DMS114 treated with DMSO at 0.1 percent for 48 hours (cell line): ENCODE data around the gene C19orf12.

Source experiments
- DNase-seq: peaks from one replicate; lab custom pipeline; 2025; ENCODE audit not compliant: unreplicated experiment; lab: John Stamatoyannopoulos, UW

The C19orf12 gene

DNA sequence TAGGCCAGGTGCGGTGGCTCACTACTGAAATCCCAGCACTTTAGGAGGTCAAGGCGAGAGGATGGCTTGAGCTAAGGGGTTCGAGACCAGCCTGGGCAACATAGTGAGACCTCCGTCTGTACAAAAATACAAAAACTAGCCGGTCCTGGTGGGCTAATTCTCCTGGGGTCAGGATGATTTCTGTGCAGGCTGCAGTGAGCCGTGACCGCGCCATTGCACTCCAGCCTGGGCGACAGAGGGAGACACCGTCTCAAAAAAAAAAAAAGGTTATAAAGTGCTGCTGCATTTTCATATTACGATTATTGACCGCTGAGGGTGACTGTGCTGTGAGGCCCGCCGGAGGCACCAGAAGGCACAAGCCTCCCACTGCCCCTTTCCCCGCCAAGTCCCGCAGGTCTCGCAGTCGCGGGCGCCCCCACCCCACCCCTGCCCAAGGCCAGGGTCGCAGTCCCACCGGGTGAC lies 50.3 kb downstream of the C19orf12 start:
- DNase-seq = no peak

DNA sequence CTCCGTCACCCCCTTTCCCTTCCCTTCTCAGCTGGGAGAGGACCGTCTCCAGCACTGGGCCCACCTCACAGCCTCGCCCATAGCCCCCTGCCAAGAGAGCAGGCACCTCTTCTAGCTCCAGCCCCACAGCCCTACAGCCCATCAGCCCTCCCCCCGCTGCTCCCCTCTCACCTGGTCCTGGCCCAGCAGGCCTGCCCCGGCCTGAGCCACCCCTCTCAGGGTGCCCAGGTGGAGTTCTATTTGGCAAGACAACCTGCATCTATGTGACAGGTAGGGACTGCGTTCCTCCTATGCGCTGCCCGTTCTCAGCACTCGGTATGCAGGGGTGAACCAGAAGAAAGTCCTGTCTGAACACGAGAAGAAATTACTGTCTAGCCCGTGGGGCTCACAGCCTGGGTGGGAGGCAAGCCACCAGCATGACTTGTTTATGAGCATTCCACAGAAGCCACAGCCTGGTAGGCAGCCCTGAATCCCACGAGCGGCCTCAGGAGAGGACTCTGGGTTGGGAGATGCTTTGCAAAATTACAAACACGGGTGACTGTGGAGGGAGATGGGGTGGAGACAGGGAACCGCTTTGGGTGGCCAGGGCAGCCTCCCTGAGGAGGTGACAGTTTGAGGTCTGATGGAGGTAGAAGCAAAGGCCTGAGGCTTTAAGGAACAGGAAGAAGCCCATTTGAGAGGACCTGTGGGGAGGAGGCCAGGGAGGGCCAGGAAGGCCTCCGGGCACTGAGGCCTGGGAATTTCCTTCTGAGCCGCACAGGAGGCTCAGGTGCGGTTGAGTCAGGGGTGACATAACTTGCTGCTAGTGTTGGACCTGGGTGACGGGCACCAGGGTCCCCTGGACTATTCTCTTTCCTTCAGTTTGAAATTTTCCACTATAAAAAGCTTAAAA lies 51.0 kb downstream of the C19orf12 start:
- no peak for DNase-seq

GRCh38 chr19:29662604-29663404 lies 52.3 kb downstream of the C19orf12 start:
- DNase-seq = no peak

DNA sequence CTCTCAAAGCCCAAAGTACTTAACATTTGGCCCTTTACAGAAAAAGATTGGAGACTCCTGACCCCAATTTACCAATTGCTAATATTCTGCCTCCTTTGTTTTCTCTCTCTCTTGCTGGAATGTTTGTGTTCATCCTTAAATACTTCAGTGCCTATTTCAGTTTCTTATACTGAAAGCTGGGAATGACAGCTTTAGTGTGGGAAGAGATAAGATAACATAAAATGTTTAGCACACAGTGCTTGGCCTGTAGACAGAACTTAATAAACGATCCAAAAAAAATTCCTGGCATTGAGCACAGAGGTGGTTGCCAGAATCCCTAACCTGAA lies 52.8 kb downstream of the C19orf12 start:
- no peak for DNase-seq

DNA sequence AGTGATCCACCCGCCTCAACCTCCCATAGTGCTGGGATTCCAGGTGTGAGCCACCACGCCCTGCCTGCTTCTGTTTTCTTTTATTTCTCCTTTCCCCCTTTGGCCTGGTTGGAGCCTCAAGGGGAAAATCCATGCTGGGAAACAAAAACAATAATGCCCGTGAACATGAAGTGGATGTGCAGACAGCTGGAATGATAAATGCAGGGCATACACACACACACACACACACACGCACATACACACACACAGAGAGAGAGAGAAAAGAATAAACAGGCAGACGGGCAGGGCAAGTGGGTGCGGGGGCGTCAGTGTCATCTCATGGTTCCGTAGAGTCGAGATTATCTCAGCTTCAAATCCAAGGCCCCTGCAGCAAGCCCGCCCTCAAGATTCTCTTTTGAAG lies 54.2 kb downstream of the C19orf12 start:
- no peak for DNase-seq

DNA sequence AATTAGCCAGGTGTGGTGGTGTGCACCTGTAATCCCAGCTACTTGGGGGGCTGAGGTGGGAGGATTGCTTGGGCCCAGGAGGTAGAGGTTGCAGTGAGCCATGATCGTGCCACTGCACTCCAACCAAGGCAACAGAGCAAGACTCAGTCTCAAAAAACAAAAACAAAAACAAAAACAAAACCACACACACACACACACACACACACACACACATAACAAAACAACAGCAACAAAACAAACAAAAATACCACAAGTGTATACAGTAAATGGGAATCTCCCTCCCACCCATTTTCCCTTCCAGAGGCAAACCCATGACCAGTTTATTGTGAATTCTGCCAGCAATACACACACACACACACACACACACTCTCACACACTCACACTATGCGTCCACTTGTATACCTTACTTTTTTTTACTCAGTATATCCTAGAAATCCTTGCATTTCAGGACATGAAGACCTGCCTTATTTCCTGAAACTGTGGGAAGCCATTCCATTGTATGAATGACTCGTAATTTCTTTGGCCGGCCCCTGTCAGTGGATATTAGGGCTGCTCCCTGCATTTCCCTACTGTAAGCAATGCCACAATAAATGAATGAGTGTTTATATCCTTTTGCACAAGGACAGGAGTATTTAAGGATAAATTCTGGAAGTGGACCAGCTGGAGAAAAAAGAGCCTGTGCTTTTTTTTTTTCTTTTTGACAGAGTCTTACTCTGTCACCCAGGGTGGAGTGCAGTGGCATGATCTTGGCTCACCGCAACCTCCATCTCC lies 56.7 kb downstream of the C19orf12 start:
- no peak for DNase-seq

- no peak for DNase-seq
These were observed 59.3 kb downstream of the C19orf12 start for GRCh38 chr19:29655648-29656335.

DNA sequence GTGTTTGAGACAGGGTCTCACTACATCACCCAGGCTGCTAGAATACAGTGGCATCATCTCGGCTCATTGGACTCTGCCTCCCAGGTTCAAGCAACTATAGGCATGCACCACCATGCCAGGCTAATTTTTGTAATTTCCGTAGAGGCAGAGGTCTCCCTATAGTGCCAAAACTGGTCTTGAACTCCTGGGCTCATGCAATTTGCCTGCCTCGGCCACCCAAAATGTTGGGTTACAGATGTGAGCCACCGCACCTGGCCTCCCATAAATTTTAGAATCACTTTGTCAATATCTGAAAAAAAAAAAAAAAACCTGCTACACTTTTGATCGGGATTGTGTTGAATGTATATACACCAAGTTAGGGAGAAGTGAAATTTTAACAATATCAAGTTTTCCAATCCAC lies 61.7 kb downstream of the C19orf12 start:
- DNase-seq = no peak

GRCh38 chr19:29651622-29652394 lies 63.3 kb downstream of the C19orf12 start:
- DNase-seq = no peak

GRCh38 chr19:29650772-29651387 lies 64.2 kb downstream of the C19orf12 start:
- DNase-seq = no peak
